Superior temporal gyrus (tissue), 1 donor: Measurements from ENCODE around the gene CFAP410.
A peak's percentile ranks its signal among the peaks of the same experiment; 100 is the strongest.
"Not testable (repeated sequence)": the region's sequence is repeated elsewhere in the genome, so short reads cannot be mapped to it uniquely, and the experiment has no call there.

Experiments
- DNase-seq: peaks from one replicate; pipeline ENCODE4 v3.0.0-alpha.2; 2016; ENCODE audit errors: extremely low spot score

CFAP410 gene

DNA sequence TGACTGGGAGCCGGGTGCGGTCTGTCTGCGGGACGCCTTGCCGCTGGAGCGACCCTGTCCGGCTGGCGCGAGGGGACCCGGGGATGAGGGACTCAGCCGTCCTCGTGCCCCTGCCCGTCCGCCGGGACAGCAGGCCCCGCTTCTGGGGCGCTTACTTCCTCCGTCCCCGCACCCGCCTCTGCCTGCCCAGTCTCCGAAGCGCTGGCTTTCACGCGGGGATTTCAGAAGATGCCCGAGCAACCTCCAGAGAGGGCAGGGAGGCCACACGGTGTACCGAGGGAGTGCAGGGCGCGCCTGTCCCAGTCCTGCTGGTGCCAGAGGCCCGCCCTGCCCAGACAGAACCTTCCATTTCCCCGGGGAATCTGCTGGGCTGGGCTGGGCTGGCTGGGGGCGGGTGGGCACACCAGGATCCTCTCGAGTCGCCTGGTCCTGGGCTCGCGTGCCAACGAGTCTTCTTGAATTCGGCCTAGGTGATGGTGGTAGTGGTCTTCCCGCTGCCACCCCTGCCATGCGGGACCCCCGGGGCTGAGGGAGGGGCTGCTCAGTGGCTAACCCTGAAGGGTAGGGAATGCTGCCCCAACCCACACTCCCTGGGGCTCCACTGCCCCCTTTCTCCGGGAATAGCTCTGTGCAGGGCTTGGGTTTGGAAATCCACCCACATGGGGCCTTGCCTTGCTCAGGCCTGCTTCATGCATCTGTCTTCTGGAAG is 11.7 kb upstream of the CFAP410 start:
- DNase-seq: no peak

DNA sequence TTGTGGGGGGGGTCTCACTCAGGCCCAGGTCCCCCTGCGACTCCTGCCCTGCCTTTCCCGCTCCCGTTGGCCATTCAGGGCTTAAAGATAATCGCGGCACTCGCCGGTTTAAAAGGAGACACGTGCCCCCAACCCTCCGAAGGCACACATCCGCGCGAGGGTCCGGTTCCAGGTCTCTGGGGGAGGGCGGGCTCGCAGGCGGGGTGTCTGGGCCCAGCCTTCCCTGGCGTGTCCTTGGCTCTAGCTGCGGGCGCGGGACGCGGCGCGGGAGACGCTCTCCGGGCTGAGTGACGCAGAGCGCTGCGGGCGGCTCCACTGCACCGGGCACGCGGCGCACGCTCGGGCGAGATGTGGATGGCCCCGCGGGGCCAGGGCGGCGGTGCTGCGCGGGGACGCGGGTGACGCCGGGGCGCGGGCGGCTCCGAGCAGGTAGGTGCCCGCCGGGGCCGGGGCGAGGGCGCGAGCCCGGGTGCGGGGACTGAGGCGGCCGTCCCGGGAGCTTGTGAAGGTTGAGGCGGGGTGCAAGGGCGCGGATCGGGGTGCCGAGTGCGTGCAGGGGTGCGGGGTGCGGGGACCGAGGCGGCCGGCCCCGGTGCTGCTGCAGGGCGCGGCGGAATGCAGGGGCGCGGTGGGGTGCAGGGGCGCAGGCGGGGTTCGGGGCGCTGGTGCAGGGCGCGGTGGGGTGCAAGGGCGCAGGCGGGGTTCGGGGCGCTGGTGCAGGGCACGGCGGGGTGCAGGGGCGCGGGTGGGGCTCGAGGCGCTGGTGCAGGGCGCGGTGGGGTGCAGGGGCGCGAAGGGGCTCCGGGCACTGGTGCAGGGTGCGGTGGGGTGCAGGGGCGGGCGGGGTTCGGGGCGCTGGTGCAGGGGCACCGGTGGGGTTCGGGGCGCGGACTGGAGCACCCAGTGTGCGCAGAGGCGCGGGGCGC is 10.9 kb upstream of the CFAP410 start:
- no peak for DNase-seq

DNA sequence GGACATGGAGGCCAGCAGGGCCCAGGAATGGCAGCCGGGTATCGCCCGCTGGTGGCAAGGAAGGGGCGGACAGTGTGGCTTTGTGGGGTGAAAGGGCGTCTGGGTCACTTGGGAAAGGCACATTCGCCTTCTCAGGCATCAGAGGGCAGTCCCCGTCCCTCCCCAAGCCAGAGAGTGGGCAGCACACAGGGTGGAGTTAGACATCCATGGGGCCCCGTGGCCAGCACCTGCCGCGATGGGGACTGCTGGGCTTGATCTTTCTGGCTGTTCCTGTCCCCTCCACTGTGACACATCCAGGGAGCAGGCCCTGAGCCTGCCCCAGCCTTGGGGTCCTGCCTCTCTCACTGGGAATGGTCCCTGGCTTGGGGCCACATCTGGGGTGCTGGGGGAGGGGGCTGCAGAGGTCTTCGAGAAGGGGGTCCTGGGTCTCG is 10.2 kb upstream of the CFAP410 start:
- DNase-seq: no peak

DNA sequence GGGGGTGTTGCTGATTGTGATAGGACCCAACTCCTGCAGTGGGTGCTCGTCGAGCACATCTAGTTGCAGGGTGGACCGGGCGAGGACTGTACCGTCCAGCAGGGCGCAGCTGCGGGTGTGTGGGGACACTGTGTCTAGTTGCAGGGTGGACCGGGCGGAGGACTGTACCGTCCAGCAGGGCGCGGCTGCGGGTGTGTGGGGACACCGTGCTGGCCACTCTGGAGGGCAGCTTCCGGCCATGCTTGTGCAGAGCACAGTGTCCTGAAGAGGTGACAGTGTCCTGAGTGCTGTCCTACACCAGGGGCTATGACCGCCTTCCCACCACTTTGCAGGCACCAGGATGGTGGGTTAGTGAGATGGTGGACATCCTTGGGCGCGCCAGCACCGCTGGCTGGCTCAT is 9.7 kb upstream of the CFAP410 start:
- no peak for DNase-seq

DNA sequence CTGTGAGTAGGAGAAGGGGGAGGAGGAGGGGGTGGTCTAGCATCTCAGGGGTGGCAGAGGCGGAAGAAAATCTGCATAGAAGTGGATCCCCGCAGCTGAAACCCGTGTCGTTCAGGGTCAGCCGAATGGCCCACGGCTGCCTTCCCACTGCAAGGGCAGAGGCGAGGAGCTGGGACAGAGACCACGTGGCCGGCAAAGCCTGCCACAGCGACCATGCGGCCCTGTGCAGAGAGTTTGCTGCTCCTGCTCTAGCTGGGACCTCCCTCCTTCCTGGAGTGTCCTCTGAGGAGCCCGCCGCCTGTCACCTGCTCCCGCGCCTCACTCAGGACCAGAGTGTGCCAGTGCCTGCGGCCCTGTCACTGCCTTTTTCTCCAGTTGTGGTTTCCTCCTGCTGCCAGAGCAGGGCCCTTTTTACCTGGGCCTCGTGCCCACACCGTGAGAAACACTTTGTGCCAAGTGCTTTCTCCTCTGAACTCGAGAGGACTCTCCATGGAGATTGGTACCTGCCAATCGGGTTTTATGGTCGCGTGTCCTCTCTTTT is 8.8 kb upstream of the CFAP410 start:
- DNase-seq: no peak

DNA sequence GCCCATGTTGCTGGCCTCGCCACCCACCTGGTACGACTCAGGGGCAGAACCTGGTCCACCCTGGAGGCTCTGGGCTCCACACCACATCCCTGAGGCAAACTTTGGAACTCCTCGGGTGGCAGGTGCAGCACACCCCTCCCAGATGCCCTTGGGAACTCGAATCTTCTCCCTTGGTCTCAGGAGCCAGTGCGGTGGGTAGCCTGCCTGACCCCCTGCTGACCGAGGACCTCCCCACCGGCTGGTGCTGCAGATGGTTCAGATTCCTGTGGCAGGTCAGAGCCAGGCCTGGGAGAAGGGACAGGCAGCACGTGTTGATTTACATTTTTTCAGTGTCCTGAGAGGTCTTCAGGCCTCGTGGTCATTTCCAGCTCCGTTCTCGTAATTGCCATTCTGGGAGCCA is 6.3 kb upstream of the CFAP410 start:
- DNase-seq: no peak

DNA sequence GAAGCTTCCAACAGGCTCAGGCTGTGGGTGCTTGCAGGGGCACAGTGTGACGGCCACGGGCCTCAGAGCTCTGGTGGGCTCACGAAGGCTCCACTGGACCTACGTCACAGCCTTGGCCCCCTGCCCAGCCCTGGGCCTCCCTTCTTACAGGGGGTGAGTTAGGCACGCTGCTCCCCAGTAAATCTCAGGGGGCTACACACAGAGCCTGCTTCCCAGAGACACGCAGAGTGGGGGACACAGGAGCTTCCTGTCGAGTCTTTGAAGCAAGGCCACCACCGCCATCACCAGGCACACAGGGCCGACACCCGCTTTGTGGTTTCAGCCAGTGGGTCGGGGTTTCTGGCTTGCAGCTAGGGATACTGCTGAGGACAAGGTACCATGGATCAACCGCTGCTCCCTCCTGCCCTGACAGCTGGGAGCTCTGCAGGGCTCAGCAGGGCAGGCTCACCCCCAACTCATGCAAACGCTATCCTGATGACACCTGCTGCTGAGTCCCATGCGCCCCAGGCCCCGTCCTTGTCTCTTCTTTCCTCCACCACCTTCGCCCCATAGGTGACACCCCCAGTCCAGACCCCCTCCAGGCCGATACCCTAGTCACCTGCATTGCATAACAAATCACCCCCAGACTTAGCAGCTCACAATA is 5.5 kb upstream of the CFAP410 start:
- no peak for DNase-seq

DNA sequence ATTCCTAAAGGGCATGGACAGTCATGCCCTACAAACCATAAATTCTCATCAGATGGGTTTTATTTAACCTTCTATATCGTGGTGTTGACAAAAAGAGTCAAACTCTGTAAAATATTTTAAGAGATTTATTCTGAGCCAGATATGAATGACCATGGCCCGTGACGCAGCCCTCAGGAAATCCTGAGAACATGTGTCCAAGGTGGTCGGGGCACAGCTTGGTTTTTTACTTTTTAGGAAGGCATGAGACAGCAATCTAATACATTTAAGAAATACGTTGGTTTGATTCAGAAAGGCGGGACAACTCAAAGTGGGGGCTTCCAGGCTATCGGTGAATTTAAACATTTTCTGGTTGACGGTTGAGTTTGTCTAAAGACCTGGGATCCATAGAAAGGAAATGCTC is 3.8 kb upstream of the CFAP410 start:
- DNase-seq: not testable (repeated sequence)

DNA sequence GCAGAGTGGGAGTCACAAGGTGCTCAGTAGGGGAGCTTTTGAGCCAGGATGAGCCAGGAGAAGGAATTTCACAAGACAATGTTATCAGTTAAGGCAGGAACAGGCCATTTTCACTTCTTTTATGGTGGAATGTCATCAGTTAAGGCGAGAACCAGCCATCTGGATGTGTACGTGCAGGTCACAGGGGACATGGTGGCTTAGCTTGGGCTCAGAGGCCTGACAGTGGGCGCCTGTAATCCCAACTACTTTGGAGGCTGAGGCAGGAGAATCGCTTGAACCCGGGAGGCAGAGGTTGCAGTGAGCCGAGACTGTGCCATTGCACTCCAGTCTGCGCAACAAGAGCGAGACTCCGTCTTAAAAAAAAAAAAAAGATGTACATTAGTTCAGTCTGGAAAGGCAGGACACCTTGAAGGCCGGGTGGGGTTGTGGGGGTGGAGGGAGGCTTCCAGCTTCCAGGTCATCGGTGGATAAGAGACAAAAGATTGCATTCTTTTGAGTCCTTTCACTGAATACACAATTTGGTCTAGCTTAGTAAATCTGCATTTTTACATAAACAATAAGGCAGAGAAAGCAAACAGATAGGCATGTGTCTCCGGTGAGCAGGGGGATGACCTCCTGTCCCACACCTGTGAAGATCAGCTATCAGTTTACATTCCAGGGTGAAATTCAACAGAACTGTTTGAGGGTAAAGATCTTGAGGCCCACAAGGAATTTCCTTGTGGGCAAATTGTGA is 2.7 kb upstream of the CFAP410 start:
- not testable (repeated sequence) for DNase-seq

DNA sequence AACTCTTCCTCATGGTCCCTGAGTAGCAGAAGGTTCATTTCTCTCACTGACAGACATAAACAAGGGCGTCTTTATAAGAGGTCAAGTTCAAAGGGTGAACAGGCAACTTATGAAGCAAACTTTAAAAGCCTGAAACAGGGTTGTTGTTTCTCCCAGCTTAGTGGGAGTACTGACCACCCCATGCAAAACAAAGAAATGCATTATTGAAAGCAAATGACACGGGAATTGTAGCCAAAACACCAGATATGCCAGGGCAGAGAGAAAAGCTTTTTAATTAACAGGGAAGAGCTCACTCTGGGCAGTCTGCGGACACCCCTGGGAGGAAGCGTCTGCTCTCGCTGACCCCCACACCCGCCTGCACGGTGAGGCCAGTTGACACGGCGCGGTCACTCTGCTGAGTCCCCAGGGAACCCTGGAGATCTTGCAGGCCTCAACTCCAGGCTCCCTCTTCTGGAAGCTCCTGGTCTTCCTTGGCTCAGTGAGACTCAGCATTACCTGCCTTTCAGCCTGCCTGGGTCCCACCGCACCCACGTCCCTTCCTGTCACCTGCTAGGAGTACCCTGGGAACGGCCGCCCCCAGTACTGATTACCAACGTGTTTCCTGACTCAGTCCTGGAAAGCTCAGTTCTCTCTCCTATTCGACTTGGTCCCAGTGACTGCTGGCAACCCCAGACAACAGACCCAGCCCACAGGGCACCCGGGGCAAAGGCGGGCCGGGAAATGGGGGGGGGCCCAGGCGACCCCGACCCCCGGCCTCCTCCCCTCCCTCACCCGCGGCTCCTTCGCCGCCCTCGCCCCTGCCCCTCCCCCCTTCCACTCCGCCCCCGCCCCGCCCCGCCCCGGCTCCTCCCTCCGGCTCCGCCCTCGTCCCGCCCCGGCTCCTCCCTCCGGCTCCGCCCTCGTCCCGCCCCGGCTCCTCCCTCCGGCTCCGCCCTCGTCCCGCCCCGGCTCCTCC is 972 bp downstream of the CFAP410 start:
- DNase-seq: peak; percentile 71

DNA sequence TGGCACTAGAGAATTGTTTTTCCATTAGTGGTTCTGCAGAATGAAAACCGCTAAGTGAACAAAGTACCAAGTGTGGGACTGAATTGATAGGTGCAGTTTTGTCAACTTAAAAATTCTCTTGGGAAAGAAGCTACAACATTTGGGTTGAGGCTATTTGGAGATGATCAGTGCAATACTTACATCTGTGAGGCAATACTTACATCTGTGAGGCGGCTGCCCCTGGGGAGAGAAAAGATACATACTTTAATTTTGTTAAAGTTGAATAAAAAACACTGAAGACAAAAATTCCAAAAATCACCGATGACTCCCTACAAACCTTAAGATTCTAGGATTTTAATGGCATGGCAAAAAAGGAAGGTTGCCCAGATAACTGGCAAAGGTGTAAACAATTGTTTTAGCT is 1.7 kb downstream of the CFAP410 start:
- no peak for DNase-seq

DNA sequence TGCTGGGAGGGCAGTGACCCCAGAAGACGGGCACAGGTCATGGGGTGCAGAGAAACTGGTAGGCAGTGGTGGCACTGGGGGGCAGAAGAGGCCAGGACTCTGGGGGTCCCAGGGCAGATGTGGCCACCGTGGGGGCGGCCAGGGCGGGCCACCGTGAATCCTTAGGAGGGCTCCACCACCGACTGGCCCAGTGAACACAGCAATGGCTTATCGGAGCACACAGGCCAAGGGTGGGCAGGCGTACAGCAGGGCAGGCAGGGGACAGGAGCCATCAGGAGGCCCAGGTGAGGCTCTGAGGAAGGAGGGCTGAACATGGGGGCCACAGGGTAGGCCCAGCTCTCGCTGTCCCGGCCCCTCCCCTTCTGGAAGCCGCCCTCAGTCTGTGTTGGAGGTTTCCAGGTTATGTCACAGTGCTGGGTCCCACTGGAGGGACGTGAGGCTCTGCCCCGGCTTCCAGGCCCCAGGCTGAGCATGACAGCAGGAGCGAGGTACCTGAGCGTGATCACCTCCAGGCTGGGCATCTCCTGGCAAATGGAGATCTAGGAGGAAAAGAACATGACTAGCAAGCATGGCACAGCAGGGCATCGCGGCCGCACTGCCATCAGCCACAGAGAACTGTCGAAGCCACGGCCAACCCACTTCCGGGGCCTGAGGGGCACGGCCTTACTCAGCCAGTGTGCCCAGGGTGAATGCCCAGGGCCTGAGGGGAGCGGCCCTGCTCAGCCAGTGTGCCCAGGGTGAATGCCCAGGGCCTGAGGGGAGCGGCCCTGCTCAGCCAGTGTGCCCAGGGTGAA is 3.7 kb downstream of the CFAP410 start:
- no peak for DNase-seq

DNA sequence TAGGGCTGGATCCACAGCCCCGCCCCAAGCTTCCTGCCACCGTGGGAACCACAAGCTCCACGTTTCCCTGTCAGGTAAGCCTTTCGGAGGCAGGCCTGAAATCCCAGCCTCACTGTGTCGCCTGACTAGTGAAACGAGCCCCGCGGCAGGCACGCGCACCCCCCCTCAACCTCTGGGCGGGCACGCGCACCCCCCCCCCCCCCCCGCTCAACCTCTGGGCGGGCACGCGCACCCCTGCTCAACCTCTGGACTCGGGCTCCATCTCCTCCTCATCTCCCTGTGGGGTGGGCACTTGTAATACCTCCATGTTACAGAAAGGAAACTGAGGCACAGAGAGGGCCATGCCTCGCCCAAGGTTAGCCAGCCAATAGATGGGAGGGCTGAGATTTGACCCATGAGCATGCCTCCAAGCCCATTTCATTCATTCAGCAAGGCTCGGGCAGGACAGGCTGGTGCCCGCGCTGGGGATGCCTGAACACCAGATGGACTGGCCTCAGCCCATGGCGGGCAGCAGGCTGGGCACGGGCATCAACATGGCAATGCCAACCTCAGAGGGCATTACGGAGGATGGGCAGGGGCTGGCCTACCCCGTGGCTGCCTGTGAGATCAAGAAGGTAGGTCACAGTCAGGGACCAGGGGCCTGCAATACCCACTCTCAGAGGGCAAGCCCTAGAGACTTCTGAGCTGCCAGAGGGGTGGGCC is 4.7 kb downstream of the CFAP410 start:
- DNase-seq: no peak

DNA sequence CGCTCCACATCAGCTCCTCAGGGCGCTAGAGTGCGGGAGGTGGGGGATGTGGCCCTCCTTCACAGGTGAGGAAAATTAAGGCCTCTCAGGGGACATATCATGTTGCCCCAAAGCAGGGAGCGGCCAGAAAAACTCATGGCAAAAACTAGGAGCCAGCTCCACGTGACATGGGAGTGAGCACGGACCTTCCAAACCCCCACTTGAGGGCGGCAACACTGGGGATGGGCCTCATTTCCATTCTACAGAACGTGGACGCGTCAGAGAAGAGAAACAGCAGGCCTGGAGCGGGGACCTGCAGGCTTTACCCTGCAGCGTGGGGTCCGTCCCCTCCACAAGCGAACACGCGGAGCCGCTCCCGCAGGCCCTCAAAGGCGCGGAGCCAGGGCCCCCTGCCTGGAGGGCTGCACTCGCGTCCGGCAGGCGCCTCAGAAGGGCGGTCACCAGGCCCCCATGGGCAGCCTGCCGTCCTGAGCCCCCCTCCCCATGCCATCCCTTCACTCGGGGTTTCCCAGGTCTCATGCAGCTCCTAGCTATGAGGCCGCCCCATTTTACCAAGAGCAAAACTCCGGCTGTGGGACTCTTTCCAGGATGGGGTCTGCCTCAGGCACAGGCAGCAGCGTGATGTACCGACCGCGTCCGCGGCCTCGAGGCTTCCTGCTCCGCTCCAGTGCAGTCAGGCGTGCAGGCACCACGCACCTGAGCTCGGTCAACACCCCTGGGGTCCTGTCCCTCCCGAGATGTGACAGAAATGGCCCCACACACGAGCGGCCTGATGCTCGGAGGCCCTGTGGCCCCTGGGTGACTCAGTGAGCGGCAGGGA is 5.5 kb downstream of the CFAP410 start:
- no peak for DNase-seq

DNA sequence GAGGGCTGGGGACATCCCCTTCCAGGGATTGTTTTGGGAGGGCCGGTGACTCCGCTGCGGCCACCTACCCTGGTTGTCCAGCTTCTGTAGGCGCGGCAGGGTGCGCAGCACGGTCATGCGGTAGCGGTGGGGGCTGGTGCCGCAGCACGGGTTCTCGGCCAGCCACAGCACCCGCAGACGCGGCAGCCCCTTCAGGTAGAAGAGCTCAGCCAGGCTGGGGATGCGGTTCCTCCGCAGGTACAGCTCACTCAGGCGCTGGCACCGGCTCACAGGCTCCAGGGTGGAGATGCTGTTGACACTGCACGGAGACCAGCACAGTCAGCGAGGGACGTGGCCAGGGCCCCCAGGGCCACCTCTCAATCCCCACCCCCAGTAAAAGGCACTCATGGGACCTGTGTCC is 6.2 kb downstream of the CFAP410 start:
- no peak for DNase-seq

DNA sequence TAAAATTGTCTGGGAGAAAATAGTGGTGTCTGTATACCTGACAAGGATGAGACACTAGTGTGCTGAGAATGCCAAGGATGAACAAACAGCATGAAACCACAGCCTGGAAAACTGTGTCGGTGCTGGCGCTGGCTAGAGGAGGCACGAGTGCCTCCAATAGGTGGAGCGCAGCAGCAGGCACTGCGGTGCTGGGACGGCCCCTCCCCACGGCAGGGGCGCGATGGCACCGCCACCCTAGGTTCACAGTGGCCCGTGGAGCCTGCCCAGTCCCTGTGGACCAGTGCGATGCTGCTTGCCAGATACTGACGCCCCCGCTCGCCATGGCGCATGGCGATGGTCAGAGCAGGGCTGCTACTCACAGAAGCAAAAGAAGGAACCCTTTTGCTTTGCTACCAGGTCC is 6.8 kb downstream of the CFAP410 start:
- DNase-seq: no peak

DNA sequence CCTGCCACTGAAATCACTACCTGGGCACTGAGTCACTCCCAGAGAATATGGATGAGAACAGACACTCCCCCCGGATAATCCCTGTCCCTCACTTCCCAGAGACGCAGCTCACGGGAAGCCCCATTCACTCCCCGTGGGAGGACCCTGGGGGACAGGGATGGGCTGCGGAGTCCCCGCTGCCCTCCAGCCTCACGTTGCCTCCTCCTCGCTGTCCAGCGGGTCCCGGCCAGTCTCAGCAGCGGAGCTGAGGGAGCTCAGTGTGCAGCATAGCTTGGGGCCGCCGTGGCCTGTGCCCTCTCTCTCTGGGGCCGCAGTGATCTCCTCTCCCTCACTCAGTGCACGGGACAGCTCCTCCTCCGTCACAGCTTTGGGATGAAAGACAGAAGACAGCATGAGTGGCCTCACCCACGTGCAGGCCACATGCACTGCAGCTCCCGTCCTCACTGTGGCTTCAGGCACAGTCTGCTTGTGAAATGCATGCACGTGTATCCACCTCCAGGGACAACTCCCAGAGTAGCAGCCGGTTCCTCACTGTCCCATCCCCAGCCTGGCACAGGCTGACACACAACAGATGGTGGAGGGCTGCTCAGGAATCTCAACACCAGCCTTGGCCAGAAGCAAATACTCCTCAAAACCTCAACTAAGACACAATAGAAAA is 7.4 kb downstream of the CFAP410 start:
- DNase-seq: no peak

DNA sequence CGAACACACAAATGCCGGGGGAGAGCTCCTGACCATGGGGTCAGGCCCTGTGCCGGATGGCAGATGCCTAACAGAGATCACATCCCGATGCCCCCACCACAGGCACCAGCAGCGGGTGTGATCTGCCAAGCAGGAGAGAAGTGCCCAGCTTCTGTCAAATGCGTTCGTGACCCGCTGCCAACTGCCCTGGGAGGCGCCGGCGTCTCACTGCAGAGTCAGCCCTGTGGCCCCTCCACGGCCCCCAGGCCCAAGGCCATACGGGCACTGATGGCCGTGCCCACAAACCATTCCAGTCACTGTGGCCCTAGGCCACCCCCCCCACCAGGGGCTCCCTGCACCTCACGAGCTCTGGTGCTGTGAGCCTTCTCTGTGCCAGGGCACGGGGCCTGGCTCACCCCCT is 8.0 kb downstream of the CFAP410 start:
- DNase-seq: no peak
